BLaER1 (cell line): ENCODE data around the gene MN1.

ENCODE experiments used
- H3K27ac ChIP-seq: shearing (Covaris generic); formaldehyde crosslinking; 2 replicates; pipeline ENCODE4 v1.8.1; 2022
- H3K27me3 ChIP-seq: shearing (Covaris generic); formaldehyde crosslinking; 2 replicates; pipeline ENCODE4 v1.8.1; 2022
- H3K36me3 ChIP-seq: shearing (Covaris generic); formaldehyde crosslinking; 2 replicates; pipeline ENCODE4 v1.8.1; 2022
- H3K4me1 ChIP-seq: shearing (Covaris generic); formaldehyde crosslinking; 2 replicates; pipeline ENCODE4 v1.8.1; 2022
- H3K4me2 ChIP-seq: shearing (Covaris generic); formaldehyde crosslinking; 2 replicates; pipeline ENCODE4 v1.8.1; 2022
- H3K4me3 ChIP-seq: shearing (Covaris generic); formaldehyde crosslinking; 2 replicates; pipeline ENCODE4 v1.8.1; 2022
- H3K9ac ChIP-seq: shearing (Covaris generic); formaldehyde crosslinking; 2 replicates; pipeline ENCODE4 v1.8.1; 2022
- H3K9me3 ChIP-seq: shearing (Covaris generic); formaldehyde crosslinking; 2 replicates; pipeline ENCODE4 v1.8.1; 2022
- H4K20me1 ChIP-seq: shearing (Covaris generic); formaldehyde crosslinking; 2 replicates; pipeline ENCODE4 v1.8.1; 2022
- Cebpa-rat ChIP-seq: shearing (Covaris generic); IDR thresholded peaks from 2 replicates; pipeline ENCODE4 v1.8.1; 2022

MN1 gene

DNA sequence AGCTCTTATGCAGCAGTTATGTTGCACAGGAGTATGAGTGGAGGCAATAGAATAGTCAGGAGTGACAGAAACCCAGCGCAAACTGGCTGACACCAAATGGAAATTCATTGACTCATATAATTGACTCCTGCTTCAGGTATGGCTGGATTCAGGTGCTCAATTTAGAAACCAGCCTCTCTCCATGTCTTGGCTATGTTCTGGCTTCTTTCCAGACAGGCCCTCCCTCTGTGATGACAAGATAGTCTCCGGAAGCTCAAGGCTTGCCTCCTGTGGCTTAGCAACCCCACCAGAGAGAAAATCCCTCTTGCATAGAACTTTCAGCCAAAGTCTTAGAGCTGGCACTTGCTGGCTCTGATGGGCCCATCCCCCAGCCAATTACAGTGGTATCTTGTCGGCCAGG, 28.1 kb upstream of the MN1 start:
- Histone ChIP-seq H3K27me3 (no peaks in the 10 kb centered on the region), H3K4me1 (no peaks in the 10 kb centered on the region), H3K4me3 (no peak overlapping the region), H3K36me3 (peaks cover 4% of the 10 kb centered on the region; the same call in 1 of the 2 replicates), H3K27ac (no peak overlapping the region), H3K4me2 (no peak overlapping the region), H4K20me1 (no peaks in the 10 kb centered on the region), H3K9me3 (no peaks in the 10 kb centered on the region), H3K9ac (no peak overlapping the region)
- no peak for TF ChIP-seq Cebpa-rat

DNA sequence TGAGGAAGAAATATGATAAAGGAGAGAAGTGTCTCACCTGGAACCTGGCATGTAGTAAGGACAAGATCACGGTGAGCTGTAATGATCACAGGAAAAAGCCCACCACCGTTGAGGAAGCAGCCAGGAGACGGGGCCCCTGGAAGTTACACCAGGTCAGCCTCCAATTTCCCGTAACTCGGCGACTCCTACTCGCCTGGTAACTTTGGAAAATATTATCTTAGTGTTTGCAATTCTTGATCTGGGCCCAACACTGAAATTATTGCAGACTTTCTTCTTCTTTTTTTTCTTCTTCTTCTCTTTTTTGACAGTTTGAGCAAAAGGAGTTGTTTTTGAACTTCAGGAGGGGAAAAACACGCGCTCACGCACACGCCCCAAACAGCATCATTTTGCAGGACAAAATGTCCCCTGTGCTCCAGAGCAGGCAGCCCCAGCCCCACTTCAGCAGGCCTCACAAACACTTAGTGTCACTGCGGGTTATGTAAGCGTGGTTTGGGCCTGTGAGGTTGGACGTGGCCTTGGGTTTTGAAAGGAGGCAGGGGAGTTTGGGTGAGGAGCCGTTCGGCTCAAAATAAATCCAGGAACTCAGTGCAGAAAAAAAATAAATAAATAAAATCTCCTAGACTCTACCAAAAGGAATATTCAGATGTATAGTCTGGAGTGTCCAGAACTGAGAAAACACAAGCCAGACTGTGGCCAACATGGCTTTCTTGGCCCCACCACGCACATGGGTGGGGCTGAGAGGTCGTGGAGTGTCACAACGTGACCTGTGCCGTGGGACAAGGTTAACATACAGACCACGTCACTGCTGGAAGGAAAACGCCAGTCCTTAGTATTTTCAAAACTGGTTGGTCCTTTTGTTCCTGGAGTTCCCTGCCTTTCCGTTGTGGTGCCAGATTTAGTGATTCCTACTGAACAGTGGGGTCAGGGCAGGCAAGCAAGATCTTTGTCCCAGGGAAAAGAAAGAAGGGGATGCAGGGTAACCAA, 26.3 kb upstream of the MN1 start:
- Histone ChIP-seq H3K27ac (no peak overlapping the region), H3K9ac (no peak overlapping the region), H3K4me2 (no peak overlapping the region), H3K4me1 (no peaks in the 10 kb centered on the region), H3K36me3 (peaks cover 4% of the 10 kb centered on the region; the same call in 1 of the 2 replicates), H3K9me3 (no peaks in the 10 kb centered on the region), H3K27me3 (no peaks in the 10 kb centered on the region), H3K4me3 (no peak overlapping the region), H4K20me1 (no peaks in the 10 kb centered on the region)
- no peak for TF ChIP-seq Cebpa-rat

DNA sequence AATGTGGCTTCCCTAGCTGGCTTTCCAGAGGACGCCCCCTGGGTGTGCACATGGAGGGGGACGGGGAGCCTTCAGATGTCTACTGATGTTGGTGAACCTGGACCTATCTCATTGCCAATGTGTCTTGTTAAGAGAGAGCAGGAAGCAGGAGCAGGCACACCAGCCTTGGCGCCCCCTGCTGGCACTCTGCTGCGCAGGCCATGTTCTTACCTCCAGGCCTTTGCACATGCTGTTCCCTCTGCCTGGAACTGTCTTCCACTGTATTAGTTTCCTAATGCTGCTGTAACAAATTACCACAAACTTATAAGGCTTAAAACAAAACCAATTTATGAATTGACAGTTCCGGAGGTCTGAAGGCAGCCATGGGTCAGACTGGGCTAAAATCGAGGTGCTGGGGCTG, 23.6 kb upstream of the MN1 start:
- H3K36me3 ChIP-seq = peaks cover 4% of the 10 kb centered on the region; the same call in 1 of the 2 replicates
- H3K9me3 ChIP-seq = peaks cover 4% of the 10 kb centered on the region; the same call in 1 of the 2 replicates
- no peak overlapping the region for H3K27ac ChIP-seq
- no peak overlapping the region for H3K4me3 ChIP-seq
- H3K4me2 ChIP-seq = no peak overlapping the region
- H3K27me3 ChIP-seq = no peaks in the 10 kb centered on the region
- H3K4me1 ChIP-seq = no peaks in the 10 kb centered on the region
- H3K9ac ChIP-seq = no peak overlapping the region
- no peak for TF ChIP-seq Cebpa-rat
- H4K20me1 ChIP-seq = no peaks in the 10 kb centered on the region

DNA sequence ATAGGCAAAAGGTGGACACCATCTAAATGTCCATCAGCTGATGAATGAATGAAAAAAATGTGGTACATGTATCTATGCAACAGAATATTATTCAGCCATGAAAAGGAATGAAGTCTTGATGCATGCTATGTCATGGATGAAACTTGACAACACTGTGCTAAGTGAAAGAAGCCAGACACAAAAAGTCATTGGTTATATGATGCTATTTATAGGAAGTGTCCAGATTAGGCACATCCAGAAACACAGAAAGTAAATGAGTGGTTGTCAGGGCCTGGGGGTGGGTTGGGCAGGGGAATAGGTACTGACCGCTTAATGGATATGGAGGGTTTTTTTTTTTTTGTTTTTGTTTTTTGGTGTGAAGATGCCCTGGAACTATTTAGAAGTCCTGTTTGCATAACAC, 21.7 kb upstream of the MN1 start:
- H3K27me3 ChIP-seq = no peaks in the 10 kb centered on the region
- peaks cover 6% of the 10 kb centered on the region; the same call in 1 of the 2 replicates for H3K9me3 ChIP-seq
- no peak overlapping the region for H3K4me3 ChIP-seq
- H3K4me2 ChIP-seq = no peak overlapping the region
- H3K36me3 ChIP-seq = peaks cover 4% of the 10 kb centered on the region; the same call in 1 of the 2 replicates
- no peak overlapping the region for H3K9ac ChIP-seq
- H3K4me1 ChIP-seq = no peaks in the 10 kb centered on the region
- no peak for TF ChIP-seq Cebpa-rat
- no peak overlapping the region for H3K27ac ChIP-seq
- H4K20me1 ChIP-seq = no peaks in the 10 kb centered on the region

DNA sequence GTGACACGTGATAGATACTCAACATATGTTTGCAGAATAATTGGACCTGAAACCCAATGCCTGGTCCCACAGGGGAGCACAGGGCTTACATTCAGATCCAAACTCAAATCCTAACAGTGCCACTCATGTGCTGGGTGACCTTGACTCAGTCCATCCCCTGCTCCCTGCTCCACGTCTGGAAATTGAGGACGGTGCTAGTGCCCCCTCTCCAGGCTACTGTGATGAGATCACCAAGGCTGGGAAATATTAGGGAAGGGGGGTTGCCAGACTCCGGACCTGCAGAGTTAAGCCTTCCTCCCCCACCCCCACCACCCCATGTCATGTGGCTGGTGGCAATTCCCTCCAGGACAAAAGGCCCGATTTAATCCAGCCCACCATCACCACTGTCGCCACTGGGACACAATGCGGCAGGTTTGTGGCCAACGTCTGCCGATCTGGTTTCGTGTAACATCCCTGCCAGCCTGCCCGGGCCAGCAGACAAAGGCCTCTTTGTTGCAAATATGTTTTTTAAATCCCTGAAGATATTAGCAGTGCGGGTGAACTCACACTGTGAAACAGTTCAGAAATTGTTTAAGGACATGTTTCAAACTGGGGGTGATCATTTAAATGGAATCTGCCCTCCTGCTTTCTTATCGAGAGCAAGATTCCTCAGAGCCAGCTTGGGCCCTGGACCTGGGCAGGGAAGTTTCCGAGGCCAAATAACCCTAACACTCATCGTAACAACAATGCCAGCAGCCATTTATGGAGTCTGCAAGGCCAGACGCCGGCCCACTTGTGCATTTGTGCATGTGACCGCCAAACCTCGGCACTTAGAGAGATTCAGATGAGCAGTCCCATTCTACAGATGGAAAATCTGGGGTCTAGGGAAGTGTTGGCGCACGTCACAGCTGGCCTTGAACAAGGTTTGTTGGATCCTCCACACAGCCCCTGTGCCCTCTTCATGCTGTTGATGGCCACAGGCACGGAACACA, 19.6 kb upstream of the MN1 start:
- Histone ChIP-seq H3K9me3 (peaks cover 6% of the 10 kb centered on the region; the same call in 1 of the 2 replicates), H3K36me3 (peaks cover 4% of the 10 kb centered on the region; the same call in 1 of the 2 replicates), H3K4me3 (no peak overlapping the region), H4K20me1 (no peaks in the 10 kb centered on the region), H3K4me1 (no peaks in the 10 kb centered on the region), H3K27me3 (no peaks in the 10 kb centered on the region), H3K4me2 (no peak overlapping the region), H3K27ac (no peak overlapping the region), H3K9ac (no peak overlapping the region)
- no peak for TF ChIP-seq Cebpa-rat

DNA sequence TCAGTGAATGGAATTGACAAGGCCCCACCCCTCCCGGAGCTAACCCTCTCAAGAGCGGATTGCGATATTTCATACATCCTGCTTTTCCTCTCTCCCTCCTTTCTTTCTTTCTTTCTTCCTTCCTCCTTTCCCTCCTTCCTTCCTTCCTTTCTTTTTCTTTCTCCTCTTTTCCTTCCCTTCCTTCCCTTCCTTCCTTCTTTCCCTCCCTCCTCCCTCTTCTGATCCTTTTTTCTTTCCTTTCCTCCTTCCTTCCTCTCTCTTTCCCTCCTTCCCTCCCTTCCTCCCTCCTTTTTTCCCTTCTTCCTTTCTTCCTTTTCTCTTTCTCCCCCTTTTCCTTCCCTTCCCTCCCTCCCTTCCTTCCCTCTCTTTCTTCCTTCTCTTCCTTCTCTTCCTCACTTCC, 15.0 kb upstream of the MN1 start:
- H3K27me3 ChIP-seq = no peaks in the 10 kb centered on the region
- H3K9me3 ChIP-seq = peaks cover 6% of the 10 kb centered on the region; the same call in 1 of the 2 replicates
- H3K27ac ChIP-seq = no peak overlapping the region
- no peak for TF ChIP-seq Cebpa-rat
- no peak overlapping the region for H3K9ac ChIP-seq
- H3K4me3 ChIP-seq = no peak overlapping the region
- H3K36me3 ChIP-seq = no peaks in the 10 kb centered on the region
- H3K4me2 ChIP-seq = no peak overlapping the region
- H3K4me1 ChIP-seq = no peaks in the 10 kb centered on the region
- H4K20me1 ChIP-seq = no peaks in the 10 kb centered on the region

DNA sequence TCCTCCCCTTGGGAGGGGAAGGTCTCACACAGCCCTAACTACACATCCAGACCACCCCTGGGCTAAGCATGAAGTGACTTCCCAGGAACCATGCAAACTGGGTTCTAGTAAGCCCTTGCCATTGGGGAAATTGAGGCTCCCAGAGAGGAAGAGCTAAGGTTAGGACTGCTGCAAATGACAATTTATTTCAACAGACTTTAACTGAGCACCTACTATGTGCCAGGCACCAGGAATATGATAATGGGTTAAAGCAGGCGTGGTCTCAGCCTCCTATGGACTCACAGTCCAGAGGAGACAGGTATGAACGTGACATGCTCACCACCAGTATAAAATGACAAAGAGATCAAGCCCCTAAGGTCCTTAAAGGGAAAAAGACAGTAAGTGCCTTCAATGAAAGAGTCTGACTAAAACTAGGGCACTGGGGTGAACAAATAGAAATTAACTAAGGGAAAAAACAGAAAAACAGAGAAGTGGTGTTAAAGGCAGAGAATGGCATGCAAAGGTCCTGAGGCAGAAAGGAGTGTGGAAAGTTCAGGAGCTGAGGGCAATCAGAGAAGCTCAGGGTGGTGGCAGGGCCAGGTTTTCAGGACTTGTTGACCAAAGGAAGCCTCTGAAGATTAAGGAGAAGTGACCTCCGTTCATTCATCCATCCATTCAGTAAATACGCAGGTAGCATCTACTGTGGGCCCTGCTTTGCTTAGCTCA, 14.4 kb upstream of the MN1 start:
- Histone ChIP-seq H3K36me3 (no peaks in the 10 kb centered on the region), H3K4me3 (no peak overlapping the region), H3K4me1 (no peaks in the 10 kb centered on the region), H4K20me1 (no peaks in the 10 kb centered on the region), H3K4me2 (no peak overlapping the region), H3K9ac (no peak overlapping the region), H3K27me3 (no peaks in the 10 kb centered on the region), H3K27ac (no peak overlapping the region), H3K9me3 (peaks cover 6% of the 10 kb centered on the region; the same call in 1 of the 2 replicates)
- TF ChIP-seq Cebpa-rat = no peak

DNA sequence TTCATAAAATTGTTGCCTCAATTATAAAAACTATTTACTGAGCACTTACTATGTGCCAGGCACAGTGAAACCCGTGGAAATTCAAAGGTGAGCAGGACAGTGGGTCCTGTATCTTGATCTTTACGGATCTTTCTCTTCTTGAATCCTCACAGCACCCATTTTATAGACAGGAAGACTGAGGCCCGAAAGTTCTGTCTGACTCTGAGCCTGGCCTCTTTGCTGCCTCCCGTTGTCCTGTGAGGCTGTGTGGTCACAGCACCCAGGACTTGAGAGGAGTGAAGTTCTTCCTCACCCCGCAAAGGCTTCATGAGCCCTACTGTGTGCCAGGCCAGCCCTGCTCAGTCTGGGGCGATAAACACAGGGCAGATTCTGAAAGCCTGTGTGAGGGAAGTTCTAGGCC, 13.4 kb upstream of the MN1 start:
- Histone ChIP-seq H4K20me1 (no peaks in the 10 kb centered on the region), H3K27me3 (no peaks in the 10 kb centered on the region), H3K9ac (no peak overlapping the region), H3K36me3 (no peaks in the 10 kb centered on the region), H3K9me3 (peaks cover under 1% of the 10 kb centered on the region; the same call in 1 of the 2 replicates), H3K27ac (no peak overlapping the region), H3K4me1 (no peaks in the 10 kb centered on the region), H3K4me2 (no peak overlapping the region), H3K4me3 (no peak overlapping the region)
- TF ChIP-seq Cebpa-rat = no peak

DNA sequence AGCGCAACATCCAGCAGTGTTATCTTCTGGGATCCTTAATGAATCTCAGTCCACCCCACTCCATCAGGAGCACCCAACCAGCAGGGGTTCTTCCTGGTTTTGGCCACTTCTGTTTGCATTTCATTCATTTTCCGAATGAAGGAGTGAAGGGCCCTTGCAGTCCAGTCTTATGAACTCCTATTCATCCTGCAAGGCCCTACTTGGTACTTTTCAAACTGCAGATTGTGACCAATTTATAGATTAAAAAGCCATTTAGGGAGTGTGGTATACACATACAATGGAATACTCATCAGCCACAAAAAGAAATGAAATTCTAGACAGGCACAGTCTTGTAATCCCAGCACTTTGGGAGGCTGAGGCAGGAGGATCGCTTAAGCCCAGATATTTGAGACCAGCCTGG, 10.2 kb upstream of the MN1 start:
- H3K4me1 ChIP-seq = 0 out of 2 replicates have a peak, but pooled peaks cover 4% of the 10 kb centered on the region
- TF ChIP-seq Cebpa-rat = no peak
- H3K4me2 ChIP-seq = no peak overlapping the region
- no peak overlapping the region for H3K4me3 ChIP-seq
- no peak overlapping the region for H3K9ac ChIP-seq
- H3K36me3 ChIP-seq = no peaks in the 10 kb centered on the region
- no peaks in the 10 kb centered on the region for H4K20me1 ChIP-seq
- H3K27me3 ChIP-seq = no peaks in the 10 kb centered on the region
- no peaks in the 10 kb centered on the region for H3K9me3 ChIP-seq
- no peak overlapping the region for H3K27ac ChIP-seq
